Activated naive CD8-positive, alpha-beta T cell treated with anti-CD3 and anti-CD28 coated beads for 36 hours (primary cell): ENCODE measurements around the gene UQCR10. TPM values are rescaled to one million over a fixed set of nuclear protein-coding genes. Genes with fewer than 3 reads are reported as not detected.

Experiments
- DNase-seq: peaks from one replicate; pipeline ENCODE4 v3.0.0; 2021
- H3K27ac Mint-ChIP-seq: one replicate; pipeline ENCODE4 v1.8.0; 2022; ENCODE audit warnings: mild to moderate bottlenecking, moderate library complexity, mixed read lengths
- H3K27me3 Mint-ChIP-seq: one replicate; pipeline ENCODE4 v1.8.0; 2022; ENCODE audit warnings: mild to moderate bottlenecking, mixed read lengths
- H3K36me3 Mint-ChIP-seq: one replicate; pipeline ENCODE4 v1.8.0; 2021; ENCODE audit warnings: mild to moderate bottlenecking, mixed read lengths
- H3K4me1 Mint-ChIP-seq: one replicate; pipeline ENCODE4 v1.8.0; 2021; ENCODE audit warnings: mixed read lengths
- H3K4me3 Mint-ChIP-seq: one replicate; pipeline ENCODE4 v1.8.0; 2022; ENCODE audit warnings: mild to moderate bottlenecking, moderate library complexity, mixed read lengths
- H3K9me3 Mint-ChIP-seq: one replicate; pipeline ENCODE4 v1.8.0; 2022; ENCODE audit warnings: mixed read lengths
- total RNA-seq, 2 experiments: library from RNA; stranded (reverse); gene quantifications; one replicate each; pipeline ENCODE4 v1.2.3, GENCODE V29; 2021

Gene UQCR10
- total RNA-seq, 2 experiments from 2014 or later: 108 to 117 TPM

GRCh38 chr22:29731058-29731850 lies 35.9 kb upstream of the UQCR10 start:
- Mint-ChIP-seq H3K27ac (no peak overlapping the region), H3K36me3 (no peaks in the 10 kb centered on the region), H3K27me3 (no peaks in the 10 kb centered on the region), H3K4me1 (no peaks in the 10 kb centered on the region), H3K4me3 (no peak overlapping the region), H3K9me3 (no peaks in the 10 kb centered on the region)
- no peak for DNase-seq

- Mint-ChIP-seq H3K36me3 (no peaks in the 10 kb centered on the region), H3K4me3 (no peak overlapping the region), H3K4me1 (no peaks in the 10 kb centered on the region), H3K9me3 (no peaks in the 10 kb centered on the region), H3K27me3 (no peaks in the 10 kb centered on the region), H3K27ac (no peak overlapping the region)
- DNase-seq: no peak
These were observed 34.3 kb upstream of the UQCR10 start for GRCh38 chr22:29732883-29733282.

GRCh38 chr22:29733362-29734201 lies 33.6 kb upstream of the UQCR10 start:
- H3K9me3 Mint-ChIP-seq: no peaks in the 10 kb centered on the region

GRCh38 chr22:29734406-29734805 lies 32.8 kb upstream of the UQCR10 start:
- Mint-ChIP-seq H3K27ac (no peak overlapping the region), H3K27me3 (no peaks in the 10 kb centered on the region), H3K9me3 (no peaks in the 10 kb centered on the region), H3K36me3 (no peaks in the 10 kb centered on the region), H3K4me1 (no peaks in the 10 kb centered on the region), H3K4me3 (no peak overlapping the region)
- no peak for DNase-seq

More at GRCh38 chr22:29733362-29734201, 33.6 kb upstream of the UQCR10 start:
- no peak overlapping the region for H3K4me3 Mint-ChIP-seq
- no peaks in the 10 kb centered on the region for H3K4me1 Mint-ChIP-seq
- no peaks in the 10 kb centered on the region for H3K36me3 Mint-ChIP-seq
- H3K27me3 Mint-ChIP-seq: no peaks in the 10 kb centered on the region
- no peak for DNase-seq
- H3K27ac Mint-ChIP-seq: no peak overlapping the region

- Mint-ChIP-seq H3K27ac (no peak overlapping the region), H3K4me3 (no peak overlapping the region), H3K4me1 (no peaks in the 10 kb centered on the region)
These were observed 32.3 kb upstream of the UQCR10 start for GRCh38 chr22:29734838-29735237.

GRCh38 chr22:29735416-29735815 lies 31.8 kb upstream of the UQCR10 start:
- H3K4me1 Mint-ChIP-seq: no peaks in the 10 kb centered on the region
- no peaks in the 10 kb centered on the region for H3K36me3 Mint-ChIP-seq
- no peaks in the 10 kb centered on the region for H3K9me3 Mint-ChIP-seq
- H3K4me3 Mint-ChIP-seq: no peak overlapping the region
- H3K27ac Mint-ChIP-seq: no peak overlapping the region
- no peak for DNase-seq
- H3K27me3 Mint-ChIP-seq: no peaks in the 10 kb centered on the region

More at GRCh38 chr22:29734838-29735237, 32.3 kb upstream of the UQCR10 start:
- DNase-seq: no peak
- no peaks in the 10 kb centered on the region for H3K9me3 Mint-ChIP-seq
- no peaks in the 10 kb centered on the region for H3K36me3 Mint-ChIP-seq
- no peaks in the 10 kb centered on the region for H3K27me3 Mint-ChIP-seq

GRCh38 chr22:29737251-29738117 lies 29.7 kb upstream of the UQCR10 start:
- Mint-ChIP-seq H3K4me1 (peaks cover 3% of the 10 kb centered on the region), H3K4me3 (no peak overlapping the region), H3K27ac (no peak overlapping the region), H3K9me3 (no peaks in the 10 kb centered on the region), H3K27me3 (no peaks in the 10 kb centered on the region), H3K36me3 (no peaks in the 10 kb centered on the region)
- DNase-seq: no peak

GRCh38 chr22:29738118-29738815 lies 28.9 kb upstream of the UQCR10 start:
- Mint-ChIP-seq H3K27ac (no peak overlapping the region), H3K4me1 (peaks cover 3% of the 10 kb centered on the region), H3K36me3 (no peaks in the 10 kb centered on the region), H3K9me3 (no peaks in the 10 kb centered on the region), H3K27me3 (no peaks in the 10 kb centered on the region), H3K4me3 (no peak overlapping the region)
- no peak for DNase-seq

GRCh38 chr22:29739346-29739875 lies 27.8 kb upstream of the UQCR10 start:
- DNase-seq: no peak
- H3K27ac Mint-ChIP-seq: no peak overlapping the region
- H3K4me3 Mint-ChIP-seq: no peak overlapping the region
- H3K9me3 Mint-ChIP-seq: no peaks in the 10 kb centered on the region
- H3K4me1 Mint-ChIP-seq: peaks cover 3% of the 10 kb centered on the region
- H3K36me3 Mint-ChIP-seq: no peaks in the 10 kb centered on the region
- H3K27me3 Mint-ChIP-seq: no peaks in the 10 kb centered on the region

- DNase-seq: no peak
- Mint-ChIP-seq H3K36me3 (no peaks in the 10 kb centered on the region), H3K4me3 (no peak overlapping the region), H3K9me3 (no peaks in the 10 kb centered on the region), H3K27me3 (no peaks in the 10 kb centered on the region), H3K27ac (no peak overlapping the region), H3K4me1 (peaks cover 3% of the 10 kb centered on the region)
These were observed 27.0 kb upstream of the UQCR10 start for GRCh38 chr22:29740216-29740615.

GRCh38 chr22:29741926-29742325 lies 25.2 kb upstream of the UQCR10 start:
- H3K27ac Mint-ChIP-seq: no peak overlapping the region
- peaks cover 2% of the 10 kb centered on the region for H3K36me3 Mint-ChIP-seq
- H3K4me1 Mint-ChIP-seq: peaks cover 3% of the 10 kb centered on the region
- H3K4me3 Mint-ChIP-seq: no peak overlapping the region
- no peaks in the 10 kb centered on the region for H3K9me3 Mint-ChIP-seq
- no peaks in the 10 kb centered on the region for H3K27me3 Mint-ChIP-seq
- DNase-seq: no peak

GRCh38 chr22:29742326-29742725 lies 24.8 kb upstream of the UQCR10 start:
- H3K27me3 Mint-ChIP-seq: no peaks in the 10 kb centered on the region
- H3K36me3 Mint-ChIP-seq: peaks cover 2% of the 10 kb centered on the region
- no peak overlapping the region for H3K27ac Mint-ChIP-seq
- H3K4me3 Mint-ChIP-seq: no peak overlapping the region
- no peaks in the 10 kb centered on the region for H3K9me3 Mint-ChIP-seq
- H3K4me1 Mint-ChIP-seq: peaks cover 3% of the 10 kb centered on the region
- DNase-seq: no peak

- Mint-ChIP-seq H3K27ac (no peak overlapping the region), H3K36me3 (peaks cover 4% of the 10 kb centered on the region), H3K9me3 (no peaks in the 10 kb centered on the region), H3K4me3 (no peak overlapping the region), H3K27me3 (no peaks in the 10 kb centered on the region), H3K4me1 (peaks cover 3% of the 10 kb centered on the region)
- no peak for DNase-seq
These were observed 22.3 kb upstream of the UQCR10 start for GRCh38 chr22:29744902-29745301.

GRCh38 chr22:29747832-29748231 lies 19.3 kb upstream of the UQCR10 start:
- H3K36me3 Mint-ChIP-seq: peaks cover 4% of the 10 kb centered on the region
- no peaks in the 10 kb centered on the region for H3K27me3 Mint-ChIP-seq
- peaks cover 4% of the 10 kb centered on the region for H3K4me1 Mint-ChIP-seq
- no peak overlapping the region for H3K27ac Mint-ChIP-seq
- no peak overlapping the region for H3K4me3 Mint-ChIP-seq
- DNase-seq: no peak
- no peaks in the 10 kb centered on the region for H3K9me3 Mint-ChIP-seq
